ENCODE results near the gene ADGRB3.

The ADGRB3 gene

DNA sequence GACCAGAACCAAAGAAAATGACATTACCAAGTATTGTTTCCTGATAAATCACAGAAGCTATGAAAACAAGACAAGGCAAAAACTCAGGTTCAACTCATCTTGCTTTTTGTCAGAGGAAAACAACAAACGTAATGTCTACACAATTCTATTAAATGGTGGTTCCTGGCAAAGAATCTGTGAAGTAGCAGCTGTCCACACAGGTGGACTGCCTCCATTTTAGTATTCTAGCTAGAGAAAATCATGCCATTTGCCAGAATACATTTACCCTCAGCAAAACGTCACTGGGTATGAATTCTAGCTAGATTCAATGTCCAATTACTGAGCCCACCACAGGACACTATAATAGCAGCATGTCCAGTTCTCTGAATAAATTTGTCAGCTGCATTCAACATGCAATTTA lies 125.4 kb downstream of the ADGRB3 start:
- H3K27me3 ChIP-seq, result no peaks in the 10 kb centered on the region
- TF ChIP-seq, protein P1, sequence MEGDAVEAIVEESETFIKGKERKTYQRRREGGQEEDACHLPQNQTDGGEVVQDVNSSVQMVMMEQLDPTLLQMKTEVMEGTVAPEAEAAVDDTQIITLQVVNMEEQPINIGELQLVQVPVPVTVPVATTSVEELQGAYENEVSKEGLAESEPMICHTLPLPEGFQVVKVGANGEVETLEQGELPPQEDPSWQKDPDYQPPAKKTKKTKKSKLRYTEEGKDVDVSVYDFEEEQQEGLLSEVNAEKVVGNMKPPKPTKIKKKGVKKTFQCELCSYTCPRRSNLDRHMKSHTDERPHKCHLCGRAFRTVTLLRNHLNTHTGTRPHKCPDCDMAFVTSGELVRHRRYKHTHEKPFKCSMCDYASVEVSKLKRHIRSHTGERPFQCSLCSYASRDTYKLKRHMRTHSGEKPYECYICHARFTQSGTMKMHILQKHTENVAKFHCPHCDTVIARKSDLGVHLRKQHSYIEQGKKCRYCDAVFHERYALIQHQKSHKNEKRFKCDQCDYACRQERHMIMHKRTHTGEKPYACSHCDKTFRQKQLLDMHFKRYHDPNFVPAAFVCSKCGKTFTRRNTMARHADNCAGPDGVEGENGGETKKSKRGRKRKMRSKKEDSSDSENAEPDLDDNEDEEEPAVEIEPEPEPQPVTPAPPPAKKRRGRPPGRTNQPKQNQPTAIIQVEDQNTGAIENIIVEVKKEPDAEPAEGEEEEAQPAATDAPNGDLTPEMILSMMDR (IDR thresholded peaks at IDR 0.05), result no peak
- H3K36me3 ChIP-seq, result no peaks in the 10 kb centered on the region
- H3K9me3 ChIP-seq, result no peaks in the 10 kb centered on the region
- no peaks in the 10 kb centered on the region for H3K4me1 ChIP-seq
- no peak for DNase-seq
- intact Hi-C loops (cut with DNase I; ENCODE audit: low total_unique reads), result no loop called here
- no peak overlapping the region for H3K27ac ChIP-seq
- no peak overlapping the region for H3K4me3 ChIP-seq

DNA sequence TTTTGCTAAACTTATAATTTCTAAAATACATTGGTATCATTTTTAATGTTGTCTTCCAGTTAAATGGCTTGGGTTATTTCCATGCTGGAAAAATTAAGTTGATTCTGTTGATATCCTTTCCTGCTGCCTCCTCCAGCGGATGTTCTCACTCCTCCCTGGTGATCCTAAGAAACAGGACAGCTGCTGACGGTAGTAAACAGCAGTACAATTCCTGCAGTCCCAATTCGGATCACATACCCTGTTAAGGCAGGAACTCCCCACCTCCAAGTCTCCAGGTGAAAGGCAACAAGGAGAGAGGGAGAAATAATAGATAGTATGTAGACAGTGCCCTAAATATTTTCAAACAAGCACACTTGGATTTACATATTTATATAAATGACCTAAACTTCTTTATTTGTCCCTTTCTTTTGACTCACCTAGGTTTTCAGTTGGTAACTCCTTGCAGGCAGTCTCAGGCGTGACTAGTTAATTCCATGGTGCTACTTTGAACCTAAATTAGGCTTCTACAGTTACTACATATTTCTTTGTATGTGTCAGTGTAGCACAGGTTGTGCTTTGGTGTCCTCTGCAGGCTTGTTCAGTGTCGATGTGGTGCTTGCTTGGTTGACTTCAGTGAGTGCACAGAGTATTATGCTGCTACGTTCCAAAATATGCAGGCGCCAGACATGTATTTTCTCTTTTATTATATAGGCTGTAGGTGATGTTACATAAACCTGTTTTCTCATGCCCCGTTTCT lies 126.0 kb downstream of the ADGRB3 start:
- H3K4me1 ChIP-seq, result no peaks in the 10 kb centered on the region
- no peaks in the 10 kb centered on the region for H3K36me3 ChIP-seq
- no peak overlapping the region for H3K4me3 ChIP-seq
- intact Hi-C loops (cut with DNase I; ENCODE audit: low total_unique reads), result no loop called here
- TF ChIP-seq, protein P1 (IDR thresholded peaks at IDR 0.05), result no peak
- H3K27ac ChIP-seq, result no peak overlapping the region
- no peaks in the 10 kb centered on the region for H3K9me3 ChIP-seq
- no peak for DNase-seq
- no peaks in the 10 kb centered on the region for H3K27me3 ChIP-seq

DNA sequence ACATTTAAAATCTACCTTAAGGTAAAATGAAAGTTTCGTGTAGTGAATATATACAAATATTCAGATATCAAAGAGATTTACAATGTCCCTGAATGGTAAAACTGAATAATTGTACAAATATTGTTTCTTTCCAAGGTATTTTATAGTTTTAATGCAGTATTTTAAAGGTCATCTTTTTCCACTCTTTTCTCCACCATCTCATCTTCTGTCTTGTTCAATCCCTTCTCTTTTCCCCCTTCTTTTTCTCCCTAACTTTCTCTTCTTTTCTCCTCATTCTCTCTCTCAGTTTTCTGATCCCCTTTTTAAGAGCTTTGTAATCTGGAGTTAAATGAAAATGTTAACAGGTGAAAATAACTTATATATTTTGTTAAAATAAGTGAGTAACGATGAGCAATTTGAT lies 126.9 kb downstream of the ADGRB3 start:
- no peak overlapping the region for H3K4me3 ChIP-seq
- intact Hi-C loops (cut with DNase I; ENCODE audit: low total_unique reads), result no loop called here
- no peaks in the 10 kb centered on the region for H3K27me3 ChIP-seq
- H3K27ac ChIP-seq, result no peak overlapping the region
- no peaks in the 10 kb centered on the region for H3K4me1 ChIP-seq
- TF ChIP-seq, protein P1 (IDR thresholded peaks at IDR 0.05), result no peak
- H3K9me3 ChIP-seq, result no peaks in the 10 kb centered on the region
- DNase-seq, result no peak
- H3K36me3 ChIP-seq, result no peaks in the 10 kb centered on the region

DNA sequence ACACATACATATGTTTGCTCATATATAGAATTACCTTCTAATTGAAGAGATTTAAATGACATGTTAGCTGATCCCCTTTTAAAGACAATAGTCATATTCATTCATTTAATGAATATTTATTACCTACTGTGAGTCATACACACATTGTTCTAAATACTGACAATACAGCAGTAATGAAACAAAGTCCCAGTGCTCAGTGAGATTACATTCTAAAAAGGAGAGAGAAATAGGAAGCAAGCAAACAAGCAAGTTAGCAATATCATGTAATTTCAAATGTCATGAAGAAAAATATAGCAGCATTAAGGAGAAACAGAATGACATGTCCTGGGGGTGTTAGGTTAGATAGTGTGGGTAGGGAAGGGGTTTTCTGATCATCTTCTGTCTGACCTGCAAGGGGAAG lies 136.3 kb downstream of the ADGRB3 start:
- no peak for DNase-seq
- H3K36me3 ChIP-seq, result no peaks in the 10 kb centered on the region
- H3K9me3 ChIP-seq, result no peaks in the 10 kb centered on the region
- TF ChIP-seq, protein P1 (IDR thresholded peaks at IDR 0.05), result no peak
- intact Hi-C loops (cut with DNase I; ENCODE audit: low total_unique reads), result no loop called here
- no peaks in the 10 kb centered on the region for H3K4me1 ChIP-seq
- no peaks in the 10 kb centered on the region for H3K27me3 ChIP-seq
- H3K4me3 ChIP-seq, result no peak overlapping the region
- no peak overlapping the region for H3K27ac ChIP-seq

DNA sequence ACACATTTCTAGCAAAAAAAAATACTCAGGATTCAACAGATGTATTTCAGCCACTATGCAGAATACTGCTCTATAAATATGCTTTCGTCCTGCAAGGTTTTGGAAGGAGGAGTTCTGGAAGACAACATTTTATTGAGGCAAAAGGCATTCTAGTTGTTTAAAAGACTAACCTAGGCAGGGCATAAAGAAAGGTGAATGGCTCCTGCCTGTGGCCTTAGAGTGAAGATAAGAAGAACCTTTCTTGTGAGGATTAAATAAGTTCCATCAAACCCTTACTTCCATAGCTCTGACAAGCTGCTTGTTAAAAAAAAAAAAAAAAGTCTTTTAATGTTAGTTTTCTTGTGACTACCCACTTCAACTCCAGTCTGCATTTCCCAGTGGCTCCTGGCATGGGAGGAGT lies 139.8 kb downstream of the ADGRB3 start:
- intact Hi-C loops (cut with DNase I; ENCODE audit: low total_unique reads), result no loop called here
- H3K4me1 ChIP-seq, result no peaks in the 10 kb centered on the region
- no peak overlapping the region for H3K4me3 ChIP-seq
- no peaks in the 10 kb centered on the region for H3K36me3 ChIP-seq
- no peaks in the 10 kb centered on the region for H3K27me3 ChIP-seq
- DNase-seq, result no peak
- no peak overlapping the region for H3K27ac ChIP-seq
- no peaks in the 10 kb centered on the region for H3K9me3 ChIP-seq
- TF ChIP-seq, protein P1 (IDR thresholded peaks at IDR 0.05), result no peak

DNA sequence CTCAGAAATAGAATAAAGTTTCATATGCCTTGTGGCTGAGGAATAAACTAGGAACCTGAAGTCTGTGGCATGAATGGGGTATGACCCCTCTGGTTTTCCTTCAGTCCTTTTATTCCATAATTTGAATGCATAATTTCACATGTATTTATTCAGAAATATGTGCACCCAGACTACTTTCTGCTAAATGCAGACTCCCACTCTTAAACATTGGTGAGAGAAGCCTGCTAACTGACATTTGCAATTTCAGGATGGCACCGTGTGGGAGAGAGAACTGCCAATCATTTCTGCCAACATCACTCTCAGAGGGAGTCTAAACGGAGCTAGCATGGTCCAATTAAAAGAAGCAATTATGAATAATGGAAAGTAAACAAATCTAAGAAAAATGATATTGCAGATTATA lies 141.3 kb downstream of the ADGRB3 start:
- H3K4me1 ChIP-seq, result no peaks in the 10 kb centered on the region
- TF ChIP-seq, protein P1 (IDR thresholded peaks at IDR 0.05), result no peak
- intact Hi-C loops (cut with DNase I; ENCODE audit: low total_unique reads), result no loop called here
- H3K27me3 ChIP-seq, result no peaks in the 10 kb centered on the region
- no peak overlapping the region for H3K4me3 ChIP-seq
- no peaks in the 10 kb centered on the region for H3K36me3 ChIP-seq
- DNase-seq, result no peak
- H3K27ac ChIP-seq, result no peak overlapping the region
- H3K9me3 ChIP-seq, result no peaks in the 10 kb centered on the region
